MM.1S (cell line): ENCODE measurements around the gene LBX2.

Experiments used
- DNase-seq: peaks from one replicate; pipeline ENCODE4 v3.0.0-alpha.2; 2015
- H2AFZ ChIP-seq: fragments of 300-600 bp; sonication (generic); 2 replicates; pipeline ENCODE4 v1.6.0; 2016; ENCODE audit warnings: antibody characterized with exemption, low read length
- H3F3A ChIP-seq: fragments of 300-600 bp; sonication (generic); 2 replicates; pipeline ENCODE4 v1.6.1; 2016; ENCODE audit warnings: mild to moderate bottlenecking, antibody characterized with exemption, low read length, moderate library complexity, mixed read lengths; ENCODE audit not compliant: insufficient read depth
- H3K27ac ChIP-seq: fragments of 300-600 bp; sonication (generic); 2 replicates; pipeline ENCODE4 v1.5.1; 2016; ENCODE audit warnings: mild to moderate bottlenecking, low read length
- H3K27me3 ChIP-seq: fragments of 300-600 bp; sonication (generic); replicated peaks from 2 replicates; pipeline ENCODE4 v1.6.0; 2016; ENCODE audit warnings: low read length; ENCODE audit not compliant: insufficient read depth
- H3K36me3 ChIP-seq: fragments of 300-600 bp; sonication (generic); replicated peaks from 2 replicates; pipeline ENCODE4 v1.6.1; 2016; ENCODE audit warnings: mild to moderate bottlenecking, low read length, mixed read lengths; ENCODE audit not compliant: insufficient read depth
- H3K4me1 ChIP-seq: fragments of 300-600 bp; sonication (generic); 2 replicates; pipeline ENCODE4 v1.6.1; 2016; ENCODE audit warnings: low read length, mixed read lengths
- H3K4me2 ChIP-seq: fragments of 300-600 bp; sonication (generic); 2 replicates; pipeline ENCODE4 v1.6.0; 2016; ENCODE audit warnings: low read depth, low read length
- H3K4me3 ChIP-seq: fragments of 300-600 bp; sonication (generic); 2 replicates; pipeline ENCODE4 v1.5.1; 2016; ENCODE audit warnings: low read length, mixed read lengths
- H3K79me2 ChIP-seq: fragments of 300-600 bp; sonication (generic); 2 replicates; pipeline ENCODE4 v1.6.1; 2016; ENCODE audit warnings: mixed run types, low read length, mixed read lengths
- H3K9ac ChIP-seq: fragments of 300-600 bp; sonication (generic); 2 replicates; pipeline ENCODE4 v1.6.1; 2016; ENCODE audit warnings: low read length, mixed read lengths
- H3K9me2 ChIP-seq: fragments of 300-600 bp; sonication (generic); replicated peaks from 2 replicates; pipeline ENCODE4 v1.6.1; 2016; ENCODE audit warnings: mild to moderate bottlenecking, low read length, mixed read lengths; ENCODE audit not compliant: insufficient read depth
- H3K9me3 ChIP-seq: fragments of 300-600 bp; sonication (generic); replicated peaks from 2 replicates; pipeline ENCODE4 v1.6.1; 2016; ENCODE audit warnings: mild to moderate bottlenecking, low read length, mixed read lengths; ENCODE audit not compliant: insufficient read depth
- H4K20me1 ChIP-seq: fragments of 300-600 bp; sonication (generic); 2 replicates; pipeline ENCODE4 v1.6.1; 2016; ENCODE audit warnings: mild to moderate bottlenecking, low read length, moderate library complexity, mixed read lengths; ENCODE audit not compliant: insufficient read depth
- EZH2 ChIP-seq: fragments of 300-600 bp; sonication (generic); optimal IDR thresholded peaks from 2 replicates; pipeline ENCODE3; 2017; ENCODE audit warnings: low read depth, mild to moderate bottlenecking, antibody characterized with exemption, low read length, mixed read lengths
- EZH2phosphoT487 ChIP-seq: fragments of 300-600 bp; sonication (generic); IDR thresholded peaks from 2 replicates; pipeline ENCODE4 v1.6.1; 2018; ENCODE audit warnings: antibody characterized with exemption, low read length
- TF ChIP-seq, protein P1 (sequence below): fragments of 300-600 bp; sonication (generic); IDR thresholded peaks from 2 replicates; pipeline ENCODE4 v1.5.1; 2016; ENCODE audit warnings: antibody characterized with exemption, low read length, mixed read lengths

Gene LBX2

DNA sequence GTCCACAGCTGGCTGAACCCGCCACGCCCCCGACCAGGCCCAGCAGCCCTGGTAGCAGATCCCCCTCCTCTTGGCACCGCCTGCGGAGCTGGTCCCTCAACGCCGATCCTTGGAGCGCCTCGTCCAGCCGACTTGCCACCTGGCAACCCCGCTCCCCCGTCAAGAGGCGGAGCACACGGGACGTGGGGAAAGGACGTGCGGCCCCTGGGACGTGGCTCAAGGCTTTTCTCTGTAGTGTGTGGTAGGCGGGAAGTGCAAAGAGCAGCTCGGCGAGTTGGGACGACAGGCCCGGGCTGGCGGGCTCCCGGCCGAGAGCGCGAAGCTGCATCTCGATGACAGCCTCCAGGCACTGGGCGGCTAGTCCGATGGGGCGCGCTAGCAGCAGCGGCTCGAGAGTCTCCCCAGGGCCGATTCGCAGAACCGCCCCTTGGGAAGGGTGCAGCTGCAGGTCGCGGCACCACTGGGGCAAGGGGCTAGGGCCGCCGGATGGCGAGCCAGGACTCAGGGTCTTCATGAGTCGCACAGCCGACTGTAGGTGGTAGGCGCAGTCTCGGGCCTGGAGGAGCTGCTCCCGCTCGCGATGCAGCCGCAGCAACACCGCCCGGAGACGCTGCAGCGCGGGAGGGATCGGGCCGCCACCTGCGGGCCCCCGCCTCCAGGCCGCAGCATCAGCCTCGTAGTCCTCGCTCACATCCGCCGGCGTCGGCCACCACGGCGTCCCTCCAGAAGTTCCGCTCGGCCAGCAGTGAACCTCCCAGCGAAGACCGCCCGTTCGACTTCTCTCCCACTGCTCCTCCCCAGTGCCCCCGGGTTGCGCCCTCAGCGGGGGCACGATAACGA is 17.2 kb downstream of the LBX2 start:
- H3F3A ChIP-seq: peaks cover 4% of the 10 kb centered on the region; the same call in 1 of the 2 replicates
- peak overlapping the region; percentile 77; the same call in 1 of the 2 replicates for H3K27ac ChIP-seq
- peaks cover 33% of the 10 kb centered on the region for H3K79me2 ChIP-seq
- H3K4me3 ChIP-seq: peak overlapping the region; percentile 99
- peak overlapping the region; percentile 92 for H3K9ac ChIP-seq
- peaks cover 8% of the 10 kb centered on the region for H3K4me1 ChIP-seq
- H4K20me1 ChIP-seq: no peaks in the 10 kb centered on the region
- peak; percentile 57 for DNase-seq
- TF ChIP-seq, protein P1, sequence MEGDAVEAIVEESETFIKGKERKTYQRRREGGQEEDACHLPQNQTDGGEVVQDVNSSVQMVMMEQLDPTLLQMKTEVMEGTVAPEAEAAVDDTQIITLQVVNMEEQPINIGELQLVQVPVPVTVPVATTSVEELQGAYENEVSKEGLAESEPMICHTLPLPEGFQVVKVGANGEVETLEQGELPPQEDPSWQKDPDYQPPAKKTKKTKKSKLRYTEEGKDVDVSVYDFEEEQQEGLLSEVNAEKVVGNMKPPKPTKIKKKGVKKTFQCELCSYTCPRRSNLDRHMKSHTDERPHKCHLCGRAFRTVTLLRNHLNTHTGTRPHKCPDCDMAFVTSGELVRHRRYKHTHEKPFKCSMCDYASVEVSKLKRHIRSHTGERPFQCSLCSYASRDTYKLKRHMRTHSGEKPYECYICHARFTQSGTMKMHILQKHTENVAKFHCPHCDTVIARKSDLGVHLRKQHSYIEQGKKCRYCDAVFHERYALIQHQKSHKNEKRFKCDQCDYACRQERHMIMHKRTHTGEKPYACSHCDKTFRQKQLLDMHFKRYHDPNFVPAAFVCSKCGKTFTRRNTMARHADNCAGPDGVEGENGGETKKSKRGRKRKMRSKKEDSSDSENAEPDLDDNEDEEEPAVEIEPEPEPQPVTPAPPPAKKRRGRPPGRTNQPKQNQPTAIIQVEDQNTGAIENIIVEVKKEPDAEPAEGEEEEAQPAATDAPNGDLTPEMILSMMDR: no peak
- no peak for TF ChIP-seq EZH2phosphoT487
- TF ChIP-seq EZH2: no peak
- H3K9me3 ChIP-seq: no peaks in the 10 kb centered on the region
- no peaks in the 10 kb centered on the region for H3K36me3 ChIP-seq
- no peaks in the 10 kb centered on the region for H3K9me2 ChIP-seq
- peak overlapping the region; percentile 99 for H2AFZ ChIP-seq
- H3K4me2 ChIP-seq: peak overlapping the region; percentile 98
- H3K27me3 ChIP-seq: no peaks in the 10 kb centered on the region

GRCh38 chr2:74481431-74481830 is 18.0 kb downstream of the LBX2 start:
- no peak overlapping the region for H3K27ac ChIP-seq
- TF ChIP-seq EZH2: no peak
- TF ChIP-seq EZH2phosphoT487: no peak
- TF ChIP-seq, protein P1: no peak
- H3K4me3 ChIP-seq: peak overlapping the region; percentile 99
- no peak overlapping the region for H2AFZ ChIP-seq
- H3K4me1 ChIP-seq: peaks cover 8% of the 10 kb centered on the region
- no peaks in the 10 kb centered on the region for H3K27me3 ChIP-seq
- no peaks in the 10 kb centered on the region for H3K9me3 ChIP-seq
- H4K20me1 ChIP-seq: no peaks in the 10 kb centered on the region
- H3K36me3 ChIP-seq: no peaks in the 10 kb centered on the region
- H3K4me2 ChIP-seq: peak overlapping the region; percentile 98
- no peaks in the 10 kb centered on the region for H3K9me2 ChIP-seq
- peaks cover 4% of the 10 kb centered on the region; the same call in 1 of the 2 replicates for H3F3A ChIP-seq
- H3K9ac ChIP-seq: peak overlapping the region; percentile 92
- peaks cover 33% of the 10 kb centered on the region for H3K79me2 ChIP-seq
- DNase-seq: no peak

- no peaks in the 10 kb centered on the region for H4K20me1 ChIP-seq
- no peaks in the 10 kb centered on the region for H3K9me2 ChIP-seq
- H3K9ac ChIP-seq: no peak overlapping the region
- no peak overlapping the region for H3K27ac ChIP-seq
- no peaks in the 10 kb centered on the region for H3K9me3 ChIP-seq
- H3F3A ChIP-seq: peaks cover 34% of the 10 kb centered on the region
- peaks cover 6% of the 10 kb centered on the region for H3K79me2 ChIP-seq
- DNase-seq: no peak
- no peak overlapping the region for H2AFZ ChIP-seq
- no peaks in the 10 kb centered on the region; the same call in 1 of the 2 replicates for H3K36me3 ChIP-seq
- H3K27me3 ChIP-seq: no peaks in the 10 kb centered on the region
- no peak overlapping the region for H3K4me2 ChIP-seq
- H3K4me3 ChIP-seq: no peak overlapping the region
- H3K4me1 ChIP-seq: peaks cover 5% of the 10 kb centered on the region; the same call in 1 of the 2 replicates
- TF ChIP-seq EZH2: no peak
- TF ChIP-seq, protein P1: peak; percentile 21
- no peak for TF ChIP-seq EZH2phosphoT487
These were observed 24.5 kb downstream of the LBX2 start for GRCh38 chr2:74474899-74475298.
